Kidney tubule cell (primary cell): Measurements from ENCODE around the gene NFYA.

Source experiments
- DNase-seq: peaks from one replicate; pipeline ENCODE4 v3.0.0-alpha.2; 2018; ENCODE audit warnings: low spot score

NFYA gene

GRCh38 chr6:41047306-41047705 lies 25.5 kb upstream of the NFYA start:
- no peak for DNase-seq

GRCh38 chr6:41047745-41048732 lies 24.7 kb upstream of the NFYA start:
- DNase-seq: no peak

GRCh38 chr6:41049521-41049920 lies 23.3 kb upstream of the NFYA start:
- no peak for DNase-seq

- DNase-seq: no peak
Measured at GRCh38 chr6:41049955-41050354, 22.8 kb upstream of the NFYA start.

GRCh38 chr6:41050536-41050935 lies 22.2 kb upstream of the NFYA start:
- no peak for DNase-seq

- DNase-seq: no peak
Measured at GRCh38 chr6:41051873-41052272, 20.9 kb upstream of the NFYA start.

- DNase-seq: no peak
Measured at GRCh38 chr6:41053041-41053440, 19.7 kb upstream of the NFYA start, which contains the start of gene APOBEC2. Gene APOBEC2, plus strand, starts transcription at chr6:41053202. Its CDS starts 146 bp downstream, at chr6:41053348.

- DNase-seq: no peak
Measured at GRCh38 chr6:41054511-41054910, 18.3 kb upstream of the NFYA start.

GRCh38 chr6:41055149-41055548 lies 17.6 kb upstream of the NFYA start:
- DNase-seq: no peak

- DNase-seq: no peak
Measured at GRCh38 chr6:41056768-41057490, 15.8 kb upstream of the NFYA start.

GRCh38 chr6:41058783-41059181 lies 14.0 kb upstream of the NFYA start:
- no peak for DNase-seq

- peak; percentile 74 for DNase-seq
Measured at GRCh38 chr6:41059556-41059955, 13.2 kb upstream of the NFYA start.

GRCh38 chr6:41061196-41061726 lies 11.5 kb upstream of the NFYA start:
- DNase-seq: peak; percentile 24

- DNase-seq: no peak
Measured at GRCh38 chr6:41062056-41062455, 10.7 kb upstream of the NFYA start.

- no peak for DNase-seq
Measured at GRCh38 chr6:41063884-41064285, 8.9 kb upstream of the NFYA start.

- peak; percentile 33 for DNase-seq
Measured at GRCh38 chr6:41064841-41065240, 7.9 kb upstream of the NFYA start.

- no peak for DNase-seq
Measured at GRCh38 chr6:41065550-41066026, 7.2 kb upstream of the NFYA start.

- DNase-seq: peak; percentile 82
Measured at GRCh38 chr6:41066867-41067304, 5.9 kb upstream of the NFYA start.

- no peak for DNase-seq
Measured at GRCh38 chr6:41071501-41071922, 1.3 kb upstream of the NFYA start.

- DNase-seq: peak; percentile 99
Measured at GRCh38 chr6:41071923-41072835, 595 bp upstream of the NFYA start, which contains the start of gene OARD1. Gene OARD1, minus strand, starts transcription at chr6:41072356. Its CDS starts 722 bp downstream, at chr6:41071634.
